Liver (tissue), 2 donors: Measurements from ENCODE around the gene BPI.

Experiments used
- EGR1 ChIP-seq, 2 donors: IDR thresholded peaks; 2 replicates each; pipeline ENCODE4 v1.6.1; 2016 to 2018; ENCODE audit warnings: antibody characterized with exemption in 2 of 2, low read depth in 2 of 2
- REST ChIP-seq: IDR thresholded peaks from 2 replicates; pipeline ENCODE4 v1.6.1; 2016; ENCODE audit warnings: antibody characterized with exemption, mild to moderate bottlenecking
- donor health status: healthy.

DNA sequence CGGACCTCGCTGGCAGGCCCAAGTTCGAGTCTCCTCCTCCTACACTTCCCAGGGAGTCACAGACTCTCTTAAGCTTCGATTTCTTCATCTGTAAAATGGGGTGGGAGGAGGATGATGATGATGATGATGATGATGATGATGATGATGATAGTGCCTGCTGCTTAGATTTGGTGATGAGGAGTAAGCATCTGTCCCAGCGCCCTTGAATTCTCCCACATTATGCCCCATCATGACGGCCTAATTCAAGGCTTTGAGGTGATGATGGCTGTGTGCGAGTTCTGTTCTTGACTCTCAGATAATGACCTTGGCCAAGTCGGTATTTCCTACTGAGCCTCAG, 42.9 kb upstream of the BPI start:
- TF ChIP-seq REST: no peak
- no peak for TF ChIP-seq EGR1 (IDR thresholded peaks at IDR 0.05; ENCODE audit: low read depth in 2 of 2)
